GM12878 (cell line): ENCODE measurements around the gene RADX. TPM values are rescaled to one million over a fixed set of nuclear protein-coding genes. Genes with fewer than 3 reads are reported as not detected.

Experiments
- ATAC-seq: fragments of 200-7000 bp; cut with Tn5 transposase; 3 replicates; pipeline ENCODE4 v1.9.1; 2020; ENCODE audit warnings: mild to moderate bottlenecking, moderate library complexity
- BruUV-seq: library from RNA; stranded (reverse); fragments of 400-500 nt; replicated peaks from 2 replicates; lab custom pipeline; 2021; lab: Mats Ljungman, UMichigan
- CTCF ChIA-PET: fragments of 300-600 bp; sonication (Branson Sonifier 250); formaldehyde crosslinking; extraction: SDS; loops from one replicate; lab custom pipeline; 2021; ENCODE audit warnings: inconsistent platforms; lab: Yijun Ruan, JAX
- POLR2A ChIA-PET: fragments of 350-600 bp; formaldehyde crosslinking; extraction: SDS; loops from one replicate; lab custom pipeline; 2021; ENCODE audit warnings: inconsistent platforms; lab: Charles Lee
- RAD21 ChIA-PET: fragments of 300-600 bp; sonication (Branson Sonifier 250); formaldehyde crosslinking; loops from one replicate; lab custom pipeline; 2023; ENCODE audit warnings: antibody characterized with exemption; ENCODE audit not compliant: unreplicated experiment; lab: Charles Lee
- SMC1A ChIA-PET: fragments of 300-600 bp; sonication (Branson Sonifier 250); formaldehyde crosslinking; loops from one replicate; lab custom pipeline; 2023; ENCODE audit not compliant: unreplicated experiment, uncharacterized antibody; lab: Charles Lee
- DNase-seq: peaks from one replicate; pipeline ENCODE4 v3.0.0-alpha.2; 2011; ENCODE audit warnings: low read depth, low spot score
- FAIRE-seq: peaks from 3 replicates; lab custom pipeline; 2011; peaks lifted over from hg19 to GRCh38; lab: Jason Lieb, UNC
- H2AFZ ChIP-seq: 2 replicates; pipeline ENCODE4 v1.6.0; 2011; ENCODE audit warnings: low read depth, low read length, control low read depth; ENCODE audit not compliant: control insufficient read depth
- H3K27ac ChIP-seq: 2 replicates; pipeline ENCODE4 v1.5.1; 2011; ENCODE audit warnings: control low read depth; ENCODE audit not compliant: control insufficient read depth, insufficient read depth
- H3K27me3 ChIP-seq, 2 experiments: replicated peaks in 1 of 2; 2 replicates each; pipeline versions ENCODE4 v1.6.0 to v1.6.1; 2011; ENCODE audit warnings: low read length in 1 of 2; ENCODE audit not compliant: control insufficient read depth in 2 of 2, insufficient read depth in 2 of 2
- H3K36me3 ChIP-seq, 2 experiments: 2 replicates each; pipeline ENCODE4 v1.5.1; 2011; ENCODE audit warnings: low read length in 1 of 2; ENCODE audit not compliant: control insufficient read depth in 2 of 2, insufficient read depth in 2 of 2
- H3K4me1 ChIP-seq: 2 replicates; pipeline ENCODE4 v1.6.1; 2011; ENCODE audit warnings: mild to moderate bottlenecking, low read length, moderate library complexity, mixed read lengths; ENCODE audit not compliant: control insufficient read depth, insufficient read depth
- H3K4me2 ChIP-seq: 2 replicates; pipeline ENCODE4 v1.6.0; 2011; ENCODE audit warnings: control low read depth; ENCODE audit not compliant: control insufficient read depth, insufficient read depth
- H3K4me3 ChIP-seq: fragments of 200-600 bp; sonication (generic); 2 replicates; pipeline ENCODE4 v1.5.1; 2016
- H3K79me2 ChIP-seq: 2 replicates; pipeline ENCODE4 v1.6.0; 2011; ENCODE audit warnings: low read length; ENCODE audit not compliant: control insufficient read depth, insufficient read depth
- H3K9ac ChIP-seq: 2 replicates; pipeline ENCODE4 v1.8.0; 2011; ENCODE audit warnings: low read length, control low read depth, mixed read lengths; ENCODE audit not compliant: control insufficient read depth, insufficient read depth
- H3K9me3 ChIP-seq: replicated peaks from 3 replicates; pipeline ENCODE4 v1.5.1; 2011; ENCODE audit warnings: mild to moderate bottlenecking, low read length; ENCODE audit not compliant: control insufficient read depth, insufficient read depth
- H4K20me1 ChIP-seq: 2 replicates; pipeline ENCODE4 v1.6.0; 2011; ENCODE audit not compliant: control insufficient read depth, insufficient read depth
- BCLAF1 ChIP-seq: fragments of 450-650 bp; IDR thresholded peaks from 2 replicates; pipeline ENCODE4 v1.6.1; 2017; ENCODE audit warnings: antibody characterized with exemption, mild to moderate bottlenecking, moderate library complexity
- BHLHE40 ChIP-seq, 2 experiments: fragments of 450-650 bp in 1 of 2; IDR thresholded peaks; 2 replicates each; pipeline ENCODE4 v1.6.1; 2011 to 2017; ENCODE audit warnings: low read depth in 2 of 2, borderline replicate concordance in 1 of 2, improper control_type of control experiment in 1 of 2, low read length in 1 of 2, mild to moderate bottlenecking in 1 of 2
- EGR1 ChIP-seq, 2 experiments: IDR thresholded peaks; 1 replicate in 1 of 2; 2 replicates in 1 of 2; pipeline ENCODE4 v1.6.1; 2011 to 2012; ENCODE audit warnings: low read depth in 2 of 2, low read length in 2 of 2, borderline replicate concordance in 1 of 2, mild to moderate bottlenecking in 1 of 2, moderate library complexity in 1 of 2
- IRF3 ChIP-seq: fragments of 450-650 bp; IDR thresholded peaks from 2 replicates; pipeline ENCODE4 v1.6.1; 2014; ENCODE audit warnings: mild to moderate bottlenecking
- PAX5 ChIP-seq: IDR thresholded peaks from 2 replicates; pipeline ENCODE4 v1.6.1; 2011; ENCODE audit warnings: low read depth, low read length, borderline replicate concordance
- PAX8 ChIP-seq: fragments of 450-650 bp; IDR thresholded peaks from 2 replicates; pipeline ENCODE4 v1.6.1; 2017; ENCODE audit warnings: mild to moderate bottlenecking, moderate library complexity
- PML ChIP-seq: IDR thresholded peaks from 2 replicates; pipeline ENCODE4 v1.6.1; 2012; ENCODE audit warnings: low read length, inconsistent platforms
- RCOR1 ChIP-seq: conservative IDR thresholded peaks from 2 replicates; pipeline ENCODE4 v1.6.1; 2012; ENCODE audit warnings: low read depth, low read length, improper control_type of control experiment
- SPI1 ChIP-seq: IDR thresholded peaks from 2 replicates; pipeline ENCODE4 v1.6.1; 2011; ENCODE audit warnings: low read depth, mild to moderate bottlenecking, low read length, moderate library complexity, borderline replicate concordance; ENCODE audit not compliant: insufficient read depth
- TBL1XR1 ChIP-seq: IDR thresholded peaks from 2 replicates; pipeline ENCODE4 v1.6.1; 2012; ENCODE audit warnings: low read depth, low read length, improper control_type of control experiment
- USF1 ChIP-seq: IDR thresholded peaks from 2 replicates; pipeline ENCODE4 v1.6.1; 2011; ENCODE audit warnings: borderline replicate concordance, low read depth, mild to moderate bottlenecking, moderate library complexity, mixed read lengths, low read length; ENCODE audit not compliant: insufficient read depth; ENCODE audit errors: extremely low read length
- ZNF217 ChIP-seq: fragments of 450-650 bp; IDR thresholded peaks from 2 replicates; pipeline ENCODE4 v1.6.1; 2017; ENCODE audit warnings: antibody characterized with exemption, mild to moderate bottlenecking
- ZNF687 ChIP-seq: fragments of 450-650 bp; IDR thresholded peaks from 2 replicates; pipeline ENCODE4 v1.6.1; 2017; ENCODE audit warnings: mild to moderate bottlenecking, moderate library complexity
- WGBS: methylation state at CpG from one replicate; pipeline ENCODE4 v1.1.6; 2016; ENCODE audit warnings: low lambda C conversion rate; ENCODE audit not compliant: insufficient replicate concordance, insufficient coverage; ENCODE audit errors: missing lambda C conversion rate; 5-methylcytosine and 5-hydroxymethylcytosine counted together
- in situ Hi-C: fragments of 300-500 bp; cut with MboI; formaldehyde crosslinking; loops from 9 replicates; pipeline ENCODE4 v1.14.3; 2018; ENCODE audit warnings: mixed read lengths
- intact Hi-C: fragments of 100-400 bp; cut with micrococcal nuclease; formaldehyde crosslinking; loops from one replicate; pipeline ENCODE4 v1.14.2; 2022; ENCODE audit not compliant: unreplicated experiment
- polyA plus RNA-seq, 11 experiments: library from polyadenylated mRNA; depleted of rRNA in 4 of 11; unstranded in 6 of 11; stranded (reverse) in 5 of 11; fragments of >200 nt; fragmentation: Nextera tagmentation in 4 of 11; fragmentation: Illumina TruSeq in 1 of 11; extraction: Ambion mirVana in 4 of 11; extraction: Trizol in 1 of 11; gene quantifications; 1 replicate in 1 of 11; 2 replicates in 10 of 11; pipeline versions ENCODE4 v1.2.1 to v1.2.3, GENCODE V29; 2011 to 2016; ENCODE audit warnings: inconsistent platforms in 2 of 11, missing spikeins in 2 of 11, low read depth in 1 of 11
- total RNA-seq, 4 experiments: library from RNA; depleted of rRNA in 3 of 4; stranded (reverse); fragments of >200 nt in 3 of 4; fragmentation: Illumina TruSeq in 1 of 4; extraction: Trizol in 1 of 4; gene quantifications; 2 replicates each; pipeline versions ENCODE4 v1.2.1 to v1.2.3, GENCODE V29; 2013 to 2021

RADX gene
- total and polyA plus RNA-seq, 10 of the 15 experiments (the other 5 are each of a cell fraction or from before 2014, with no cell fraction given) = 4.3 to 24.2 (median 12.4) TPM

- TF ChIP-seq USF1 = no peak
- no peak for TF ChIP-seq SPI1
- TF ChIP-seq ZNF687 = no peak
- TF ChIP-seq PAX5 = no peak
- TF ChIP-seq PML = no peak
- TF ChIP-seq, all 136 proteins: peak for 0
Measured at GRCh38 chrX:106680716-106681115, 68.9 kb downstream of the RADX start (continued).

- SMC1A ChIA-PET = no interaction called here
- Histone ChIP-seq H3K27ac (no peak overlapping the region), H3K9ac (no peak overlapping the region), H3K9me3 (no peaks in the 10 kb centered on the region), H3K36me3 (no peaks in the 10 kb centered on the region), H3K4me1 (no peaks in the 10 kb centered on the region), H4K20me1 (no peaks in the 10 kb centered on the region), H3K4me2 (no peak overlapping the region), H3K79me2 (no peaks in the 10 kb centered on the region)
- in situ Hi-C loops = no loop called here
- POLR2A ChIA-PET = no interaction called here
- intact Hi-C loops = no loop called here
- RAD21 ChIA-PET = no interaction called here
- BruUV-seq = no TSS peak
- no peak for TF ChIP-seq PAX8
- no peak for TF ChIP-seq BCLAF1
- TF ChIP-seq IRF3 = no peak
- TF ChIP-seq EGR1 (IDR thresholded peaks at IDR 0.05; ENCODE audit: borderline replicate concordance in 1 of 2, low read depth in 2 of 2, low read length in 2 of 2) = no peak
- TF ChIP-seq TBL1XR1 = no peak
- TF ChIP-seq ZNF217 = no peak
- TF ChIP-seq RCOR1 = no peak
- no peak for TF ChIP-seq BHLHE40 (IDR thresholded peaks at IDR 0.05; ENCODE audit: borderline replicate concordance in 1 of 2, low read depth in 2 of 2, low read length in 1 of 2)
- TF ChIP-seq, all 136 proteins: peak for 0
- Histone ChIP-seq H2AFZ (no peak overlapping the region), H3K27me3 (no peaks in the 10 kb centered on the region), H3K4me3 (no peak overlapping the region)
- no peak for ATAC-seq
- CTCF ChIA-PET = interaction anchor here (0.7 kb wide), 1 partner anchor 9 kb away, joined by 3 read pairs; no protein-coding TSS in a partner anchor
- 55% methylated on average over 4 of the region's 4 CpGs for WGBS
- FAIRE-seq = no peak
- DNase-seq = no peak
Measured at GRCh38 chrX:106684207-106684606, 72.4 kb downstream of the RADX start.
